HG02852 (cell line): ENCODE results near the gene FARSA.
"Not testable (repeated sequence)": the region's sequence is repeated elsewhere in the genome, so short reads cannot be mapped to it uniquely, and the experiment has no call there.

Source experiments
- ATAC-seq: cut with Tn5 transposase; IDR thresholded peaks from one replicate; pipeline ENCODE4 v1.9.1; 2021; ENCODE audit warnings: mild to moderate bottlenecking, moderate library complexity; ENCODE audit not compliant: unreplicated experiment

The FARSA gene

DNA sequence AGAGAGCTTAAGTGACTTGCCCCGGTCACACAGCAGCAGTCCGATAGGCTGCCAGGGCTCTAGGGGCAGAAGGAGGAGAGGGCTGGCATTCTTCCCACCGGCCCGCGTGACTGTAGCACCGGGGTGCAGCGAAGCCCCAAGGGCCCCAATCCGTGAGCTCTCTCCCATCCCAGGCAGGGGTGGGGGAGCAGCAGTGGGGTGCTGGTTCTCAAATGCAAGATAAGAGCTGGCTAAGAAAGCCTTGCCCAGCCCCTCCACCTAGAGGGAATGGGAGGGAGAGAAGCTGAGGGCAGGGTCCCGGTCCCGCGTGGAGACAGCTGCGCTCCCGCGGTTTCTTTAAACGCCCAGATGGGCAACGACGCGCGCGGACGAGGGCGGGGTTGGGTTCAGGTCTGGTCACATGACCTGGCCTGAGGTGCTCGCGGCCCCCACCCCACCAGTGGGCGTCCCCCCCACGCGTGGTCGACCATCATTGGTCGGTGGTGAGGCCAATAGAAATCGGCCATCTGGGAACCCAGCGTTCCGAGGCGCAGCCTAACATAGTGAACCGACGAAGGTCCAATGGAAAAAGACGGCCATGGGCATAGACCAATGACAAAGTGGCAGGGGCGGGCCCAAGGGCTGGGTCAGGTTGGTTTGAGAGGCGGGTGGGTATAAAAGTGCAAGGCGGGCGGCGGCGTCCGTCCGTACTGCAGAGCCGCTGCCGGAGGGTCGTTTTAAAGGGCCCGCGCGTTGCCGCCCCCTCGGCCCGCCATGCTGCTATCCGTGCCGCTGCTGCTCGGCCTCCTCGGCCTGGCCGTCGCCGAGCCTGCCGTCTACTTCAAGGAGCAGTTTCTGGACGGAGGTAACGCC lies 4.6 kb upstream of the FARSA start, which contains the start of gene CALR:
TSS of gene CALR (plus strand) at position 683 of the 852 bp plus-strand sequence. CDS start at position 754, 71 bp downstream.
- peak; percentile 79 for ATAC-seq

DNA sequence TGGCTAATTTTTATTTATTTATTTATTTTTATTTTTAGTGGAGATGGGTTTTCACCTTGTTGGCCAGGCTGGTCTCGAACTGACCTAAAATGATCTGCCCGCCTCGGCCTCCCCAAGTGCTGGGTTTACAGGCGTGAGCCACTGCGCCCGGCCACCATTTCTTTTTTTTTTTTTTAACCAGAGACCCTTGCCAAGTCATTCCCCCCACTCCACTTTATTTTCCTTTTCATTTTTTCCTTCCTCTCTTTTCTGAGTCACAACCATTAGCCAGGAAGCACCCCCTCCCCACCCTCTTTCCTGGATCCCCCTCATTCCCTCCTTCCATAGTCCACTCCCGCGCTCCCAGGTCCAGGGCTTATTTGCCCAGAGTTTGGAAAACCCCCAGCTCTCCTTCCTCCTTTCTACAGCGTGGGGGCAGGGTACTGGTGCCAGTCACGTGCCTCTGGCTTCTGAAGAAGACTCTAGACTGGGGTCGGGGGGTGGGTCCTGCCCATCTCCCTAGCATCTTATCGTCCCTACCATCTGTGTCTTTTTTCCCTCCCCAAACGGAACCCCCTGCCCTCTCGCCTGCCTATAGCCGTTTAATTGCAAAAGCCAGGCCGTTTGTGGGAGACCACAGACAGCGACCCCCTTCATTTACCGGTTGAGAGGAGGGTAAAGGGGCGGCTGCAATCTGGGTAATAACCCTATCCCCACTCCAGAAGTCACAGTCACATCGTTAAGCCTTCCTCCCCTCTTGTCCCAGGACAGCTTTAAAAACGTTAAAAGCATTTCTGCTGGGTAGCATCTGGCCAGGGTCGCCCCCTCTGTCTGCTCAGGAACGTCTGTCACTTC lies 3.8 kb upstream of the FARSA start:
- ATAC-seq: no peak

- ATAC-seq: no peak
Observed at GRCh38 chr19:12936582-12936981, 3.1 kb upstream of the FARSA start.

- no peak for ATAC-seq
Observed at GRCh38 chr19:12935071-12935470, 1.6 kb upstream of the FARSA start.

GRCh38 chr19:12932392-12933286 lies 872 bp downstream of the FARSA start:
- ATAC-seq: peak; percentile 19

DNA sequence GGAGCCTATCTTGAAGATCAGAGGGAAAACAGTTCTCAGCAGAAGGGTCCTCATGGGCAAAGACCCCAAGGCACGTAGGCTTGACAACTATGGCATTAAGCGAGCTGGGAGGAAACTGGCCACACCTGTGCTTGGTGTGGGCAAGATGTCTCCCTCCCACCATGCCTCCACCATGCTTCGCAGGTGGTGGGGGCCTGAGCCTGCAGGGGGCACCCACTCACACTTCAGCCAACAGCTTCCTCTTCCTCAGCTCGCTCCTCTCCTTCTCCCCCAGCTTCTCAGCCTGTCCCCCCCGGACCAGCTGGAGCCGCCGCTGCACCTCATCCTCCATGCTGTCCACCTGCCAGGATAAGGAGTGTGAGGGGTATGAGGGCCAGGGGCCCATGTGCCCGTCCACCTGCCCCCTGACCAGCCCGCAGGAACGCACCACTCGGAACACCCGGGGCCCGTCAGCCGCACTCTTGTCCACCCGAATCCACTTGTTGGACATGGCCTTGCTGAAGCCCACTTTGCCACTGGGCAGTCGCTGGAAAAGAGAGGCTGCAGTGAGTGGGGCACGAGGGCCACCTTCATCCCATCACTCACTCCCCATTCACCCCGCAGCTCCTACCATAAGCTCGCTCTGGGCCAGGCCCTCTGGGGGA lies 3.4 kb downstream of the FARSA start:
- ATAC-seq: no peak

- no peak for ATAC-seq
Observed at GRCh38 chr19:12924621-12925310, 8.7 kb downstream of the FARSA start.

- no peak for ATAC-seq
Observed at GRCh38 chr19:12922959-12923358, 10.6 kb downstream of the FARSA start.

- no peak for ATAC-seq
Observed at GRCh38 chr19:12921047-12921446, 12.5 kb downstream of the FARSA start.

- no peak for ATAC-seq
Observed at GRCh38 chr19:12918253-12918652, 15.3 kb downstream of the FARSA start.

- not testable (repeated sequence) for ATAC-seq
Observed at GRCh38 chr19:12915860-12916259, 17.7 kb downstream of the FARSA start.

- no peak for ATAC-seq
Observed at GRCh38 chr19:12913851-12914690, 19.4 kb downstream of the FARSA start.

DNA sequence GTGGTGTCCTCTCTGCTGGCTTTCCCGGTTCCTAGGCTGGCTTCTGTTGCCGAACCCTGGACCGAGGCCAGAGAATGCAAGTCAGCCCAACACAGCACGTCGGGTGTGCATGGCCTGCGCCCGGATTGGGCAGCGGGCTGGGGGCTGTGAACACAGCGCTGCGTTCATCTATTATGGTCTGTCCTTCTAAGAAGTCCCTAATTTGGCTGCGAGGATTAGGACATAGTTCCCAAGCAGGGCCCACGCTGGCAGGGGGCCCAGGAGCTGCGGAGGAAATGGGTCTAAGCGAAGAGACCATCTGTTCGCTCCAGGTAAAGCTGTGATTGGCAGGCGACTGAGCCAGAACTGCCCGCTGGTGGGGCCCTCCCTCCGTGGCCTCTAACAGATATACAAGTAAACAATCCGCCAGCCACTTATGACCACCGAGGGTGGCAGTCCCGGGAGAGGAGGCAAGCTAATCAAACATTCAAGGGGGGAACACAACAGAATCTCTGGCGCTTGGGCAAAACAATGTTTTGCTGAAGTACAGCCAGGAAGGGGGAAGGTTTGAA lies 20.4 kb downstream of the FARSA start:
- no peak for ATAC-seq

DNA sequence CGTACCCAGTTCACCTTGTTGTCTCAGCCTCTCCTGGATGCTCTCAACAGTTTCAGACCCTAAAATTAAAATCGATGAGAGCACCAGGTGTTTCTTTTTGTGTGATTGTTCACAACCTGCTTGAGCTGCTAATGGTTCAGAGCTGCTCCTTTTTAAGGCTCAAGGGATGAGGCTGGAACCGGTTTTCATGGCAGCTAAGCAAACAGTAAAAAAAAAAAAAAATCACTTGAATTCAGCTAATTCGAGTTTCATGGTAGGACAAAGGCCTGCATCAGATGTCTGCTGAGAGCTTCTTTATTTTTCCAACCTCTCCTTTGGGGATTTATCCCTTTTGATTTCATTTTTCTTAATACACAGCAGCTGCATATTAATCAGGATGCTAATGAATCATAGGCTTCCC lies 20.9 kb downstream of the FARSA start:
- no peak for ATAC-seq

DNA sequence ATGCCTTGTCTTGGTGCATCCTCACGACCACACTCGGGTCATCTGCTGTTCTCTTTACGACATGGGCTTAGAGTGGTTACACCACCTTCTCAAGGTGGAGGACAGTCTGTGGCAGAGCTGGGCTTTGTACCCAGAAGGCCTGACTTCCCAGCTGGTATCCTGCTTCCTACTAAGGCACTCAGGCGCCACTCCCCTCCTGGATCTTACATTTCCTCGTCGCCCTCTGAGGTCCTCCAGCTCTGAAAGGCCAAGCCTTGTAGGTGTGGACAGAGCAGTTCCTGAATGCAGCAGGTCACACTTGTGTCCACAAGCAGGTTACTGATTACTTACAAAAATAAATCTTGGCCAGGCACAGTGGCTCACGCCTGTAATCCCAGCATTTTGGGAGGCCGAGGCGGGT lies 26.3 kb downstream of the FARSA start:
- no peak for ATAC-seq

GRCh38 chr19:12899891-12900518 lies 33.5 kb downstream of the FARSA start:
- peak; percentile 71 for ATAC-seq

DNA sequence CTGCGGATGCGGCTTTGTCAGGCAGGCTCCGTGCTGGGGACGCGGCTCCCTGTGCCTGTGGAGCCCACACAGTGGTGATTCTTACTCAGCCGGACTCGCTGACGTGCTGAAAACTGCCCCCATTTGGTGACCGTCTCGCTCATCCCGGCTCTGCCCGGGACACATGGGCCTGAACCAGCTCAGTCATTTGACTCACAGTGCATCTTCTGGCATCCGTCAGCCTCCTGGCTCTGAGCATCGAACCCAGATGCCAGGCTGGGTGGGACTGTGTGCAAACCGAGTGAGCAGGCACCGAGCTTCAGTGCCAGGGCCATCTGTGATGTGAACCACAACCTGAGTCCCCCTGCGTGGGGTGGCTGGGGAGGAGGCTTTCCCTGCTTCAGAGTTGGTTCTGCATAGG lies 37.1 kb downstream of the FARSA start:
- ATAC-seq: no peak

DNA sequence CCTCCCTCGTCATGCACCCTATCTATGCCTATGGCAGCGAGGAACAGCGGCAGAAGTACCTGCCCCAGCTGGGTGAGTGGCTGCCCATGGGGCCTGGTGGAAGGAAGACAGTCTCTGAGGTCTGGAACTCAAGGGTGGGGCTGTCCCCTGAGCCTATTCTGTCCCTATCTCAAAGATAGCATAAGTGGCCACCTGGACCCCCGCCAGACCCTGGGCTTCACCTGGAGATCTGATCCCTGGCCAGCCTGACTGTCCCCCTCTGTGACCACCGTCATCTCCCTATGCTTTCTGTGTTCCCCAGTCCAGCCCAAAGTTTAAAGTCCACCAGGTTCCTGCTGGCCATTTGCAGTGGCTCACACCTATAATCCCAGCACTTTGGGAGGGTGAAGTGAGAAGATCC lies 39.9 kb downstream of the FARSA start:
- no peak for ATAC-seq
